WI38 (cell line): ENCODE results near the gene TMEM91.

Source experiments
- H3K4me3 ChIP-seq: 2 replicates; pipeline ENCODE4 v1.5.1; 2011; ENCODE audit warnings: low read depth, mild to moderate bottlenecking, control low read depth, low read length
- CTCF ChIP-seq: IDR thresholded peaks from 2 replicates; pipeline ENCODE4 v1.5.1; 2012; ENCODE audit warnings: low read depth, mild to moderate bottlenecking, control low read depth, low read length

The TMEM91 gene

GRCh38 chr19:41376241-41376997 lies at the start of gene TMEM91:
Gene TMEM91, plus strand, starts transcription at chr19:41376533. Its CDS starts 1,777 bp downstream, at chr19:41378310.
- H3K4me3 ChIP-seq: peak within 1 kb of the TSS; percentile 65
- TF ChIP-seq CTCF: no peak

GRCh38 chr19:41327076-41327575 lies 49.2 kb upstream of the TMEM91 start:
- TF ChIP-seq CTCF: no peak
- H3K4me3 ChIP-seq: no peak overlapping the region

- no peak for TF ChIP-seq CTCF
- H3K4me3 ChIP-seq: no peak overlapping the region
Measured at GRCh38 chr19:41327576-41328156, 48.7 kb upstream of the TMEM91 start.

- no peak for TF ChIP-seq CTCF
- H3K4me3 ChIP-seq: no peak overlapping the region
Measured at GRCh38 chr19:41328157-41328841, 48.0 kb upstream of the TMEM91 start.

- H3K4me3 ChIP-seq: no peak overlapping the region
- TF ChIP-seq CTCF: no peak
Measured at GRCh38 chr19:41328842-41329225, 47.5 kb upstream of the TMEM91 start.

- TF ChIP-seq CTCF: no peak
- no peak overlapping the region for H3K4me3 ChIP-seq
Measured at GRCh38 chr19:41330481-41330880, 45.9 kb upstream of the TMEM91 start.
